Heart left ventricle (tissue), 16 donors: ENCODE results near the gene NFATC1. TPM values are rescaled to one million over a fixed set of nuclear protein-coding genes. Genes with fewer than 3 reads are reported as not detected.
A peak's percentile ranks its signal among the peaks of the same experiment; 100 is the strongest.

Experiments
- ATAC-seq, 4 donors: fragments of 200-7000 bp; cut with Tn5 transposase; one replicate each; pipeline ENCODE4 v1.9.1; 2020 to 2022; ENCODE audit warnings: moderate library complexity in 4 of 4, mild to moderate bottlenecking in 3 of 4, moderate number of reproducible peaks in 1 of 4
- DNase-seq, 5 donors: peaks; one replicate each; pipeline ENCODE4 v3.0.0-alpha.2; 2020
- H3K27ac ChIP-seq, 12 donors: fragments of 200-600 bp; sonication (generic) in 4 of 12; one replicate each; pipeline versions ENCODE4 v1.5.0 to v1.8.0; 2016 to 2022; ENCODE audit warnings: mild to moderate bottlenecking in 2 of 12
- H3K27me3 ChIP-seq, 9 donors: fragments of 200-600 bp; sonication (generic) in 2 of 9; one replicate each; pipeline versions ENCODE4 v1.5.1 to v1.8.0; 2016 to 2022; ENCODE audit warnings: mild to moderate bottlenecking in 3 of 9
- H3K36me3 ChIP-seq, 9 donors: fragments of 200-600 bp; sonication (generic) in 2 of 9; one replicate each; pipeline versions ENCODE4 v1.5.0 to v1.8.0; 2018 to 2022; ENCODE audit warnings: mild to moderate bottlenecking in 2 of 9
- H3K4me1 ChIP-seq, 12 donors: fragments of 200-600 bp; sonication (generic) in 4 of 12; one replicate each; pipeline versions ENCODE4 v1.5.0 to v1.8.0; 2016 to 2022; ENCODE audit warnings: mild to moderate bottlenecking in 3 of 12
- H3K4me3 ChIP-seq, 12 donors: fragments of 200-600 bp; sonication (generic) in 4 of 12; one replicate each; pipeline versions ENCODE4 v1.5.0 to v1.8.0; 2017 to 2022; ENCODE audit warnings: mild to moderate bottlenecking in 9 of 12, moderate library complexity in 4 of 12
- H3K9me3 ChIP-seq, 12 donors: fragments of 200-600 bp; sonication (generic) in 4 of 12; one replicate each; pipeline versions ENCODE4 v1.5.0 to v1.8.0; 2016 to 2022; ENCODE audit warnings: mild to moderate bottlenecking in 1 of 12
- POLR2A ChIP-seq, 2 donors: fragments of 450-650 bp; IDR thresholded peaks; one replicate each; pipeline ENCODE4 v1.6.1; 2017; ENCODE audit warnings: antibody characterized with exemption in 2 of 2, mild to moderate bottlenecking in 2 of 2, moderate library complexity in 2 of 2
- WGBS, 4 donors: extraction: QIAGEN DNeasy Blood & Tissue Kit in 2 of 4; methylation state at CpG; one replicate each; pipeline versions ENCODE4 v1.1.5 to v1.1.7; 2013 to 2018; 5-methylcytosine and 5-hydroxymethylcytosine counted together
- intact Hi-C, 10 donors: fragments of 100-400 bp; cut with DNase I; formaldehyde crosslinking; loops; one replicate each; pipeline versions ENCODE4 v1.11.1 to v1.14.2; 2022
- polyA plus RNA-seq, 2 donors: library from polyadenylated mRNA; stranded (reverse); fragments of 200-250 nt; gene quantifications; one replicate each; pipeline ENCODE4 v1.2.3, GENCODE V29; 2013
- total RNA-seq, 9 donors: library from RNA; depleted of rRNA in 2 of 9; stranded (reverse); fragments of >200 nt in 2 of 9; fragmentation: NEBNext Ultra II Directional in 3 of 9; extraction: Animal tissue kit (Norgen Biotek cat#: 25700) in 3 of 9; gene quantifications; one replicate each; pipeline versions ENCODE4 v1.1.0 to v1.2.4, GENCODE V29; 2016 to 2023
- TF ChIP-seq, protein P1 (sequence below), 12 donors: fragments of 200-600 bp; sonication (generic) in 4 of 12; IDR thresholded peaks; one replicate each; pipeline versions ENCODE4 v1.5.0 to v1.8.0; 2018 to 2022; ENCODE audit warnings: antibody characterized with exemption in 12 of 12, mild to moderate bottlenecking in 5 of 12
- donor health status: ischemic (EF 13 %, LVEDD 7.1; RV severe dilation, severe dysfunction).
- donor health status: healthy with polysubstance abuse.
- donor health status: DM: no; HTN: yes; CAD: no.
- donor health status: DM: no; HTN: no; CAD: no.
- donor health status: ischemic (EF 25% LVEDD 6.9; RV normal size, moderate dysfunction).
- donor health status: ischemic (EF 25% LVEDD 5.7; RV mildly dilated, moderate dysfunction).
- donor health status: healthy.
- donor health status: DM: yes; HTN: yes; CAD: no.
- donor health status: ischemic (EF 35%, LVEDD 5.7; RV mildly dilated, moderate dysfunction).
- donor health status: nonischemic (EF 11% LVEDD 7.7; RV severe dilation, severe dysfunction).
- donor health status: DM: yes; HTN: yes; CAD: no.
- donor health status: PGD.
- donor health status: ischemic (EF 29% LVEDD 5.4; RV normal size, mild dysfunction).
- donor health status: nonischemic (EF 23%, LVEDD 6.1; RV moderate dilation, normal function).

NFATC1 gene
- total and polyA plus RNA-seq, 11 donors, result 6.5 to 26.7 (median 15.3) TPM

DNA sequence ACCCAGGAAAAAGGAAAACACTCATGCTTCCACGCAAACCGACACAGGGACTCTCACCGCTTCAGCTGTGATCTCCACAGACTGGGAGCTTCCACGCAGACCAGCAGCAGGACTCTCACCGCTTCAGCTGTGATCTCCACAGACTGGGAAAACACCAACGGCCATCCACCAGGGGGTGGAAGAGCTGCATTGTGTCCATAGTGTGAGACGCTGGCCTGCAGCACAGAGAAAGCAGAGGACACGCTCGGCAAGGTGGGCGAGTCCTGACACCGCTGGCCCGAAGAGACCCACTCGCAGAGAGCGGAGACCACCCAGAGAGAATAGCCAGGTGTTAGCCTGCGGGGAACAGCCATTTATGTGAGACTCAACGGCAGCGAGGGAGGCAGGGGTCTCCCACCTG, 42.5 kb upstream of the NFATC1 start:
- intact Hi-C loops, result no loop called here
- H3K36me3 ChIP-seq, result peaks cover 0 to 57% (median 26%) of the 10 kb centered on the region in 9 donors
- DNase-seq (no peak), ATAC-seq (no peak)
- no peaks in the 10 kb centered on the region for H3K4me1 ChIP-seq
- no peak for TF ChIP-seq POLR2A (IDR thresholded peaks at IDR 0.05)
- TF ChIP-seq, protein P1, sequence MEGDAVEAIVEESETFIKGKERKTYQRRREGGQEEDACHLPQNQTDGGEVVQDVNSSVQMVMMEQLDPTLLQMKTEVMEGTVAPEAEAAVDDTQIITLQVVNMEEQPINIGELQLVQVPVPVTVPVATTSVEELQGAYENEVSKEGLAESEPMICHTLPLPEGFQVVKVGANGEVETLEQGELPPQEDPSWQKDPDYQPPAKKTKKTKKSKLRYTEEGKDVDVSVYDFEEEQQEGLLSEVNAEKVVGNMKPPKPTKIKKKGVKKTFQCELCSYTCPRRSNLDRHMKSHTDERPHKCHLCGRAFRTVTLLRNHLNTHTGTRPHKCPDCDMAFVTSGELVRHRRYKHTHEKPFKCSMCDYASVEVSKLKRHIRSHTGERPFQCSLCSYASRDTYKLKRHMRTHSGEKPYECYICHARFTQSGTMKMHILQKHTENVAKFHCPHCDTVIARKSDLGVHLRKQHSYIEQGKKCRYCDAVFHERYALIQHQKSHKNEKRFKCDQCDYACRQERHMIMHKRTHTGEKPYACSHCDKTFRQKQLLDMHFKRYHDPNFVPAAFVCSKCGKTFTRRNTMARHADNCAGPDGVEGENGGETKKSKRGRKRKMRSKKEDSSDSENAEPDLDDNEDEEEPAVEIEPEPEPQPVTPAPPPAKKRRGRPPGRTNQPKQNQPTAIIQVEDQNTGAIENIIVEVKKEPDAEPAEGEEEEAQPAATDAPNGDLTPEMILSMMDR (IDR thresholded peaks at IDR 0.05), result no peak
- H3K27me3 ChIP-seq, result no peaks in the 10 kb centered on the region
- no peaks in the 10 kb centered on the region for H3K9me3 ChIP-seq
- H3K4me3 ChIP-seq, result no peak overlapping the region
- 86 to 93% (median 87%) methylated on average over 17 of the region's 17 CpGs for WGBS, 4 donors
- no peak overlapping the region for H3K27ac ChIP-seq

DNA sequence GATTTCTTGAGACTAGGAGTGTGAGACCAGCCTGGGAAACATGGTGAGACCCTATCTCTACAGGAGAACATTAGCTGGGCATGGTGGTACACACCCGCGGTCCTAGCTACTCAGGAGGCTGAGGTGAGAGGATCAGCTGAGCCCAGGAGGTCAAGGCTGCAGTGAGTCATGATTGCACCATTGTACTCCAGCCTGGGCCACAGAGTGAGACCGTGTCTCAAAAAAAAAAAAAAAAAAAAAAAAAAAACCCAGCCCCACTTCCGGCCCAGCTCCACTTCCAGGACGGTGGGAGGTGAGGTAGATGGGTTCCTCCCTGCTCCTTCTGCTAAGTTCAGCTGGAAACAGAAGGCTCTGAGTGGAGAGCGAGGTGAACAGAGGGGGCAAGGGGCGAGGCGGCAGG, 41.4 kb upstream of the NFATC1 start:
- intact Hi-C loops, result no loop called here
- no peak overlapping the region for H3K27ac ChIP-seq
- DNase-seq, result no peak
- H3K4me1 ChIP-seq, result no peaks in the 10 kb centered on the region
- TF ChIP-seq, protein P1 (IDR thresholded peaks at IDR 0.05), result no peak
- no peak for TF ChIP-seq POLR2A (IDR thresholded peaks at IDR 0.05)
- 76 to 95% (median 91%) methylated on average over 8 of the region's 8 CpGs for WGBS, 4 donors
- peaks cover 0 to 53% (median 19%) of the 10 kb centered on the region in 9 donors for H3K36me3 ChIP-seq
- no peaks in the 10 kb centered on the region for H3K27me3 ChIP-seq
- no peaks in the 10 kb centered on the region for H3K9me3 ChIP-seq
- no peak overlapping the region for H3K4me3 ChIP-seq
- ATAC-seq, result no peak

DNA sequence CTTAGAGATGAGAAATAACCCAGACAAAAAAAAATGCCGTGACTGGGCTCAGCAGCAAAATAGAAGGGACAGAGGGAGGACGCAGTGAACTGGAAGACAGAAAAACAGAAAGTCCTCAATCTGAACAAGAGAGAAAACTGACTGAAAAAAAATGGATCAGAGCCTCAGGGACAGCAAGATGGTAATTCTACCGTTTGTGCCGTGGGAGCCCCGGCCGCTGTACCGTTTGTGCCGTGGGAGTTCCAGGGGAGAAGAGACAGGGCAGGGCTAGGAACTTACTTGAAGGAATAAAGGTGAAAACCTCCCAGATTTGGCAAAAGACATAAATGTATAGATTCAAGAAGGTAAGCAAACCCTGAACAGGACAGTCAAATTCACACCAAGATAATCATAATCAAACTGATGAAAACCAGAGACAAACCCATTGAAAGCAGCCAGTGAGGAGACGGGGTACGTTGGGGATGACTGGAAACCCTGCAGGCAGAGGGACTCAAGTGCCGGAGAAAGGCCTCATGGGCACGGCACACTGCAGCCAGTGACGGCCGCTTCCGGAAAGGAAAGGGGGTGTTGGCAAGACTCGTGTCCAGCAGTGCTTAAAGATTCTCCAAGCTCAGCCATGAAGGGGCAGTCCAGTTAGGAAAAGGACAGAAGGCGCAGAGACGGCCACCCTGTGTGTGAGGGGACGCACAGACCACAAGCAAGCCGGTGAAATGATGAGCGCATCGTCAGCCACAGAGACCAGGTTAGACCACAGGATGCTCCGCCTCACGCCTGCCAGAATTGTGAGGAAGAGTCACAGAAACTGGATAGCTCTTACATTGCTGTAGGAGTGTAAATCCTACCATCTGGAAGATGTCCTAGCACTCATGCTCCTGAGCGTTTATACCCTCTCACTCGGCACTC, 40.0 kb upstream of the NFATC1 start:
- ATAC-seq (peak in 1 of 4 donors; percentile 39), DNase-seq (no peak)
- H3K36me3 ChIP-seq, result peaks cover 0 to 56% (median 21%) of the 10 kb centered on the region in 9 donors
- intact Hi-C loops, result no loop called here
- H3K27me3 ChIP-seq, result no peaks in the 10 kb centered on the region
- H3K9me3 ChIP-seq, result no peaks in the 10 kb centered on the region
- TF ChIP-seq, protein P1 (IDR thresholded peaks at IDR 0.05), result no peak
- TF ChIP-seq POLR2A (IDR thresholded peaks at IDR 0.05), result no peak
- no peaks in the 10 kb centered on the region for H3K4me1 ChIP-seq
- H3K27ac ChIP-seq, result no peak overlapping the region
- 84 to 90% (median 87%) methylated on average over 26 of the region's 26 CpGs for WGBS, 4 donors
- H3K4me3 ChIP-seq, result no peak overlapping the region

DNA sequence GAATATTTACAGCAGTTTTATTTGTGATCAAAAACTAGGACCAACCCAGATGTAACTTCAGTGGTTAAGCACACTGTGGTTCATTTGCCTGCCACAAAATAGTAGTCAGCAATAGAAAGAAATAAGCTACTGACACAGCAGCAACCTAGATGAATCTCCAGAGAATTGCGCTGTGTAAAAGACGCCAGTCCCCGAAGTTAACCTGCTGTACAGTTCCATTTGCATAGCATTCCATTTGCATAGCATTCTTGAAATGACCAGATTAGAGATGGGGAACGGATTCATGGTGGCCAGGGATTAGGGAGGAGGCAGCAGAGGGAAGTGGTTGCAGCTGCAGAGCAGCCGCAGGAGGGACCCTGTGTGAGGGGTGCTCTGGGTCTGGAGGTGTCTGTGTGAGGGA, 39.3 kb upstream of the NFATC1 start:
- Histone ChIP-seq H3K27me3 (no peaks in the 10 kb centered on the region), H3K9me3 (no peaks in the 10 kb centered on the region), H3K27ac (no peak overlapping the region), H3K36me3 (peaks cover 0 to 56% (median 27%) of the 10 kb centered on the region in 9 donors), H3K4me1 (no peaks in the 10 kb centered on the region), H3K4me3 (no peak overlapping the region)
- intact Hi-C loops, result no loop called here
- TF ChIP-seq, protein P1 (IDR thresholded peaks at IDR 0.05), result no peak
- no peak for TF ChIP-seq POLR2A (IDR thresholded peaks at IDR 0.05)
- no peak for DNase-seq
- WGBS, 4 donors, result 73 to 90% (median 84%) methylated on average over 5 of the region's 5 CpGs
- no peak for ATAC-seq
